ENCODE measurements around the gene ADGRL3. TPM values are rescaled to one million over a fixed set of nuclear protein-coding genes. Genes with fewer than 3 reads are reported as not detected.

ADGRL3 gene
- total RNA-seq, 3 donors from 2014 or later (not counting 1 experiment from before 2014, with no cell fraction given), result not detected

DNA sequence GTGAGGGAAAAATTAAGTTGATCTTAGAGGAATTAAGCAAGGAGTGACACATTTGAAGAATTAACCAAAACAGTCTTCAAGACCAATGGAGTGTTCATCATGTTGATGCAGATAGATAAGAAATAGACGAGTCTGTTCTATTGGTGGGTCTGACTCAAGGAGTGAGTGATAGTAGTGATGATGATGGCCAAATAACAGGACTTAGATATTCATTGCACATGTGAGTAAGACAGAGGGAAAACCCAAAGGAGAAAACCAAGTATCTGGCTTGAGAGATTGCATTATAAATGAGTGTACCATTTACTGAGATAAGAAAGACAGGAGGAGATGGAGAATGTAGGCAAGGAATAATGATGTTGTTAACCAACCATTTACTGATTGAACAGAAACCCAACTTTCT, 321.3 kb downstream of the ADGRL3 start:
- no peak overlapping the region for H3K4me3 ChIP-seq (ENCODE audit: low read length)
- Mint-ChIP-seq H3K4me1 (no peaks in the 10 kb centered on the region), H3K4me3 (no peak overlapping the region), H3K9me3 (peaks cover 29 to 30% of the 10 kb centered on the region in 2 donors), H3K27ac (no peak overlapping the region), H3K36me3 (peaks cover 11% of the 10 kb centered on the region), H3K27me3 (ENCODE audit: low read depth in 2 of 2) (no peaks in the 10 kb centered on the region)
- intact Hi-C loops (cut with micrococcal nuclease), result no loop called here
- no peaks in the 10 kb centered on the region for H3K4me1 ChIP-seq (ENCODE audit: control insufficient read depth, insufficient read depth, low read length)
- H3K36me3 ChIP-seq (ENCODE audit: control insufficient read depth, insufficient read depth, low read length), result no peaks in the 10 kb centered on the region
- H3K27ac ChIP-seq (ENCODE audit: low read length), result no peak overlapping the region
- DNase-seq (no peak), ATAC-seq (no peak)
- TF ChIP-seq, protein P1, sequence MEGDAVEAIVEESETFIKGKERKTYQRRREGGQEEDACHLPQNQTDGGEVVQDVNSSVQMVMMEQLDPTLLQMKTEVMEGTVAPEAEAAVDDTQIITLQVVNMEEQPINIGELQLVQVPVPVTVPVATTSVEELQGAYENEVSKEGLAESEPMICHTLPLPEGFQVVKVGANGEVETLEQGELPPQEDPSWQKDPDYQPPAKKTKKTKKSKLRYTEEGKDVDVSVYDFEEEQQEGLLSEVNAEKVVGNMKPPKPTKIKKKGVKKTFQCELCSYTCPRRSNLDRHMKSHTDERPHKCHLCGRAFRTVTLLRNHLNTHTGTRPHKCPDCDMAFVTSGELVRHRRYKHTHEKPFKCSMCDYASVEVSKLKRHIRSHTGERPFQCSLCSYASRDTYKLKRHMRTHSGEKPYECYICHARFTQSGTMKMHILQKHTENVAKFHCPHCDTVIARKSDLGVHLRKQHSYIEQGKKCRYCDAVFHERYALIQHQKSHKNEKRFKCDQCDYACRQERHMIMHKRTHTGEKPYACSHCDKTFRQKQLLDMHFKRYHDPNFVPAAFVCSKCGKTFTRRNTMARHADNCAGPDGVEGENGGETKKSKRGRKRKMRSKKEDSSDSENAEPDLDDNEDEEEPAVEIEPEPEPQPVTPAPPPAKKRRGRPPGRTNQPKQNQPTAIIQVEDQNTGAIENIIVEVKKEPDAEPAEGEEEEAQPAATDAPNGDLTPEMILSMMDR (IDR thresholded peaks at IDR 0.05), result no peak
- 52% methylated on average over 1 of the region's 1 CpG for WGBS (ENCODE audit: insufficient coverage)
- no peaks in the 10 kb centered on the region for H3K27me3 ChIP-seq (ENCODE audit: control insufficient read depth, insufficient read depth, low read length)
- H3K9me3 ChIP-seq (ENCODE audit: control insufficient read depth, insufficient read depth, low read length), result peaks cover 5% of the 10 kb centered on the region

DNA sequence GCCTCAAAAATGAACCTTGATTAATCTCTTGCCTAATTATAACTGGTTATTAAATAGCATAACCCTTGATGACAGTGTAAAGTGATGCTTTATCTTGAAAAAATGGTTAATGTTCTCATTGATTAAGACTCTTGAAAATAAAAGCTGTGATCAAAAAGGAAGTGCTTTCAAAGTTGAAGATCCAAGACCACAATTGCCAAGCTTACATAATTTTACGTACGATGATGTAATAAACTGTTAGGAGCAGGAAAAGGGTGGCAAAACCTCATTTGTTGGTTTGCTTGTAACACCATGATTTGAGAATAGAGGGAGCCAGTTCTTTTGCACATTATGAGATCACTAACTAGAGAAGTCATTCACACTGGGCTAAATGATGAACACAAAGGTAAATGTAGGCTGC, 322.2 kb downstream of the ADGRL3 start:
- Histone ChIP-seq H3K36me3 (ENCODE audit: control insufficient read depth, insufficient read depth, low read length) (no peaks in the 10 kb centered on the region), H3K27ac (ENCODE audit: low read length) (no peak overlapping the region), H3K4me3 (ENCODE audit: low read length) (no peak overlapping the region), H3K4me1 (ENCODE audit: control insufficient read depth, insufficient read depth, low read length) (no peaks in the 10 kb centered on the region), H3K9me3 (ENCODE audit: control insufficient read depth, insufficient read depth, low read length) (peaks cover under 1% of the 10 kb centered on the region), H3K27me3 (ENCODE audit: control insufficient read depth, insufficient read depth, low read length) (no peaks in the 10 kb centered on the region)
- DNase-seq (no peak), ATAC-seq (no peak)
- H3K9me3 Mint-ChIP-seq, result peaks cover 29 to 30% of the 10 kb centered on the region in 2 donors
- no peaks in the 10 kb centered on the region for H3K4me1 Mint-ChIP-seq
- H3K4me3 Mint-ChIP-seq, result no peak overlapping the region
- H3K27me3 Mint-ChIP-seq (ENCODE audit: low read depth in 2 of 2), result no peaks in the 10 kb centered on the region
- TF ChIP-seq, protein P1 (IDR thresholded peaks at IDR 0.05), result no peak
- peaks cover 11% of the 10 kb centered on the region for H3K36me3 Mint-ChIP-seq
- 92% methylated on average over 2 of the region's 2 CpGs for WGBS (ENCODE audit: insufficient coverage)
- no peak overlapping the region for H3K27ac Mint-ChIP-seq
- intact Hi-C loops (cut with micrococcal nuclease), result no loop called here

DNA sequence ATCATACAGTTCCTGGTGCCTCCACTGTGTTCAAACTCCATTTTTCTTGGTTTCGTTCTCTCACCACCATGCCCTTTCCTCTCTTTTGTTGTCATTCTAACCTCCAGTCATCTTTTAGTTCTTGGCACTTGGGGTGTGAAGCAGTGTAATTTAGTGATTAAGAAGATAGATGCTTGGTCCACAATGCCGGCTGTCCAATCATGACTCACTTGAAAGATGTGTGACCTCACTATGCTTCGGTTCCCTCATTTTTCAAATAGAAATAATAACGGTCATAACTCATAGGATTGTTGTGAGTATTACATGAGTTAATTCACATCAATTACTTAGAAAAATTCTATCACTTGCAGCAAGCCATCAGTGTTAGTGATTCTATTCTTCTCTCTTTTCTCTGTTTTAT, 327.8 kb downstream of the ADGRL3 start:
- TF ChIP-seq, protein P1 (IDR thresholded peaks at IDR 0.05), result no peak
- DNase-seq, result no peak
- no peak for ATAC-seq
- 100% methylated on average over 3 of the region's 4 CpGs for WGBS (ENCODE audit: insufficient coverage)
- H3K27ac ChIP-seq (ENCODE audit: low read length), result no peak overlapping the region
- H3K4me3 ChIP-seq (ENCODE audit: low read length), result no peak overlapping the region
- H3K36me3 ChIP-seq (ENCODE audit: control insufficient read depth, insufficient read depth, low read length), result no peaks in the 10 kb centered on the region
- Mint-ChIP-seq H3K36me3 (peaks cover 11% of the 10 kb centered on the region), H3K4me3 (no peak overlapping the region), H3K9me3 (peaks cover 18 to 20% of the 10 kb centered on the region in 2 donors), H3K27me3 (ENCODE audit: low read depth in 2 of 2) (no peaks in the 10 kb centered on the region), H3K27ac (no peak overlapping the region), H3K4me1 (no peaks in the 10 kb centered on the region)
- H3K9me3 ChIP-seq (ENCODE audit: control insufficient read depth, insufficient read depth, low read length), result no peaks in the 10 kb centered on the region
- intact Hi-C loops (cut with micrococcal nuclease), result no loop called here
- no peaks in the 10 kb centered on the region for H3K4me1 ChIP-seq (ENCODE audit: control insufficient read depth, insufficient read depth, low read length)
- no peaks in the 10 kb centered on the region for H3K27me3 ChIP-seq (ENCODE audit: control insufficient read depth, insufficient read depth, low read length)

DNA sequence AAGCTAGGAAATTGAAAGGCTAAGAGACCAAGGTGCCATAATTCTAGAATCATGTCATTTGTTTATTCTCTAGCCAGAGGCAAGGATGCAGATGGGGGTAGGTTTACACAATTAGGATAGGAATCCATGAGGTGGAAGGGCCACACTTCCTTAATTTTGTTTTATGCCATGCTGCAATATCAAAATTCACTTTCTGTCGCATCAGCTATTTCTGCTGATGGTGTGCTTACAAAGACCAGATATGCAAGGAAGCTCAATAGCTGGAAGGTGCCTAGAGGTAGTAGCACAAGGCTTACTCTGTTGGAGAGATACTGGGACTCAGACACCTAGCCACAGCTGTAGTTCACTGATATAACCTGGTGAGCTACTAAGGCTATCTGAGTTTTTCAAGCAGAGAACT, 328.5 kb downstream of the ADGRL3 start:
- Mint-ChIP-seq H3K36me3 (peaks cover 11% of the 10 kb centered on the region), H3K27ac (no peak overlapping the region), H3K4me1 (no peaks in the 10 kb centered on the region), H3K4me3 (no peak overlapping the region), H3K27me3 (ENCODE audit: low read depth in 2 of 2) (no peaks in the 10 kb centered on the region), H3K9me3 (peaks cover 15 to 20% of the 10 kb centered on the region in 2 donors)
- Histone ChIP-seq H3K4me1 (ENCODE audit: control insufficient read depth, insufficient read depth, low read length) (no peaks in the 10 kb centered on the region), H3K36me3 (ENCODE audit: control insufficient read depth, insufficient read depth, low read length) (no peaks in the 10 kb centered on the region), H3K4me3 (ENCODE audit: low read length) (no peak overlapping the region), H3K9me3 (ENCODE audit: control insufficient read depth, insufficient read depth, low read length) (no peaks in the 10 kb centered on the region), H3K27ac (ENCODE audit: low read length) (no peak overlapping the region), H3K27me3 (ENCODE audit: control insufficient read depth, insufficient read depth, low read length) (no peaks in the 10 kb centered on the region)
- 93% methylated on average over 1 of the region's 1 CpG for WGBS (ENCODE audit: insufficient coverage)
- TF ChIP-seq, protein P1 (IDR thresholded peaks at IDR 0.05), result no peak
- intact Hi-C loops (cut with micrococcal nuclease), result no loop called here
- ATAC-seq, result no peak
- DNase-seq, result no peak
